Progenitor cell of endocrine pancreas (in vitro differentiated cells): ENCODE measurements around the gene RDX. TPM values are rescaled to one million over a fixed set of nuclear protein-coding genes. Genes with fewer than 3 reads are reported as not detected.

Experiments used
- DNase-seq: peaks from one replicate; pipeline ENCODE4 v3.0.0; 2021; ENCODE audit warnings: low spot score; ENCODE audit not compliant: unreplicated experiment
- H3K27ac Mint-ChIP-seq: 2 replicates; pipeline ENCODE4 v1.8.0; 2021; ENCODE audit warnings: mild to moderate bottlenecking, moderate library complexity, mixed read lengths
- H3K27me3 Mint-ChIP-seq: 2 replicates; pipeline ENCODE4 v1.8.0; 2021; ENCODE audit warnings: mixed read lengths
- H3K36me3 Mint-ChIP-seq: 2 replicates; pipeline ENCODE4 v1.8.0; 2022; ENCODE audit warnings: mixed read lengths; ENCODE audit not compliant: insufficient read depth
- H3K4me1 Mint-ChIP-seq: 2 replicates; pipeline ENCODE4 v1.8.0; 2021; ENCODE audit warnings: low read depth, mixed read lengths
- H3K4me3 Mint-ChIP-seq: 2 replicates; pipeline ENCODE4 v1.8.0; 2021; ENCODE audit warnings: low read depth, mild to moderate bottlenecking, moderate library complexity, mixed read lengths
- H3K9me3 Mint-ChIP-seq: 2 replicates; pipeline ENCODE4 v1.8.0; 2021; ENCODE audit warnings: low read depth, mixed read lengths
- CTCF ChIP-seq: fragments of 200-600 bp; sonication (generic); IDR thresholded peaks from one replicate; pipeline ENCODE4 v1.5.0; 2021; ENCODE audit warnings: antibody characterized with exemption, mild to moderate bottlenecking; ENCODE audit not compliant: unreplicated experiment
- total RNA-seq: library from RNA; stranded (reverse); gene quantifications from 2 replicates; pipeline ENCODE4 v1.2.1, GENCODE V29; 2021

Gene RDX
- total RNA-seq, 1 donor from 2014 or later, result 89.6 TPM

GRCh38 chr11:110298301-110298765, 1.9 kb upstream of the RDX start:
- Mint-ChIP-seq H3K4me1 (peaks cover 49% of the 10 kb centered on the region), H3K27me3 (peaks cover 7% of the 10 kb centered on the region), H3K36me3 (no peaks in the 10 kb centered on the region), H3K4me3 (no peak overlapping the region), H3K9me3 (peaks cover 3% of the 10 kb centered on the region), H3K27ac (peak overlapping the region; percentile 29)
- DNase-seq, result no peak
- TF ChIP-seq CTCF, result no peak

- Mint-ChIP-seq H3K4me1 (peaks cover 51% of the 10 kb centered on the region), H3K4me3 (peak overlapping the region; percentile 74), H3K36me3 (no peaks in the 10 kb centered on the region), H3K9me3 (peaks cover 3% of the 10 kb centered on the region), H3K27me3 (peaks cover 5% of the 10 kb centered on the region), H3K27ac (peak overlapping the region; percentile 91)
- no peak for DNase-seq
- no peak for TF ChIP-seq CTCF
Measured at GRCh38 chr11:110297726-110298300, 1.4 kb upstream of the RDX start.

GRCh38 chr11:110297076-110297725, 787 bp upstream of the RDX start:
- DNase-seq, result no peak
- Mint-ChIP-seq H3K4me1 (peaks cover 55% of the 10 kb centered on the region), H3K27me3 (peaks cover 5% of the 10 kb centered on the region), H3K27ac (peak overlapping the region; percentile 91), H3K36me3 (no peaks in the 10 kb centered on the region), H3K4me3 (peak overlapping the region; percentile 74), H3K9me3 (peaks cover 3% of the 10 kb centered on the region)
- no peak for TF ChIP-seq CTCF

- Mint-ChIP-seq H3K27me3 (peaks cover 5% of the 10 kb centered on the region), H3K4me1 (peaks cover 57% of the 10 kb centered on the region), H3K9me3 (peaks cover 3% of the 10 kb centered on the region), H3K4me3 (peak overlapping the region; percentile 87), H3K27ac (peak overlapping the region; percentile 90), H3K36me3 (peaks cover 2% of the 10 kb centered on the region)
- no peak for TF ChIP-seq CTCF
- DNase-seq, result no peak
Measured at GRCh38 chr11:110295531-110296225, 736 bp downstream of the RDX start.

- H3K4me3 Mint-ChIP-seq, result peak overlapping the region; percentile 87
- H3K36me3 Mint-ChIP-seq, result peaks cover 3% of the 10 kb centered on the region
- peaks cover under 1% of the 10 kb centered on the region for H3K9me3 Mint-ChIP-seq
- H3K4me1 Mint-ChIP-seq, result peaks cover 55% of the 10 kb centered on the region
- H3K27ac Mint-ChIP-seq, result peak overlapping the region; percentile 33
- TF ChIP-seq CTCF, result no peak
- H3K27me3 Mint-ChIP-seq, result peaks cover 3% of the 10 kb centered on the region
- DNase-seq, result no peak
Measured at GRCh38 chr11:110295086-110295485, 1.3 kb downstream of the RDX start.
